GM20431 (cell line): ENCODE measurements around the gene GPR62.

ENCODE experiments used
- in situ Hi-C: fragments of 300-500 bp; cut with MseI, MboI; formaldehyde crosslinking; loops from one replicate; pipeline ENCODE4 v1.15.0; 2020; ENCODE audit warnings: low sequenced_read_pairs; ENCODE audit not compliant: unreplicated experiment

Gene GPR62

GRCh38 chr3:51953445-51953844 is 1.7 kb upstream of the GPR62 start:
- in situ Hi-C loops: no loop called here

- in situ Hi-C loops: no loop called here
Measured at GRCh38 chr3:51954105-51954504, 1.1 kb upstream of the GPR62 start.

GRCh38 chr3:51954713-51955112 is 468 bp upstream of the GPR62 start:
- in situ Hi-C loops: no loop called here

- in situ Hi-C loops: no loop called here
Measured at GRCh38 chr3:51955893-51956770, 951 bp downstream of the GPR62 start.

GRCh38 chr3:51957520-51958205 is 2.5 kb downstream of the GPR62 start:
- in situ Hi-C loops: no loop called here

GRCh38 chr3:51958603-51959521 is 3.7 kb downstream of the GPR62 start:
- in situ Hi-C loops: no loop called here

GRCh38 chr3:51959651-51960050 is 4.5 kb downstream of the GPR62 start:
- in situ Hi-C loops: no loop called here

GRCh38 chr3:51960386-51960785 is 5.2 kb downstream of the GPR62 start:
- in situ Hi-C loops: no loop called here

- in situ Hi-C loops: no loop called here
Measured at GRCh38 chr3:51961011-51961410, 5.8 kb downstream of the GPR62 start.

- in situ Hi-C loops: no loop called here
Measured at GRCh38 chr3:51961602-51962569, 6.7 kb downstream of the GPR62 start.

- in situ Hi-C loops: no loop called here
Measured at GRCh38 chr3:51962854-51963530, 7.8 kb downstream of the GPR62 start.

- in situ Hi-C loops: no loop called here
Measured at GRCh38 chr3:51963951-51964451, 8.8 kb downstream of the GPR62 start.

GRCh38 chr3:51964521-51964920 is 9.3 kb downstream of the GPR62 start:
- in situ Hi-C loops: no loop called here

GRCh38 chr3:51966016-51966415 is 10.8 kb downstream of the GPR62 start:
- in situ Hi-C loops: no loop called here

- in situ Hi-C loops: no loop called here
Measured at GRCh38 chr3:51966486-51966885, 11.3 kb downstream of the GPR62 start.

- in situ Hi-C loops: no loop called here
Measured at GRCh38 chr3:51966922-51967383, 11.8 kb downstream of the GPR62 start.

GRCh38 chr3:51967384-51968169 is 12.4 kb downstream of the GPR62 start, which contains the start of gene PCBP4:
Gene PCBP4, minus strand, starts transcription at chr3:51967454. Its CDS starts 6,214 bp downstream, at chr3:51961240.
- in situ Hi-C loops: no loop called here
